GM12874 (cell line): Measurements from ENCODE around the gene MMP24OS.

Source experiments
- TF ChIP-seq, protein P1 (sequence below): IDR thresholded peaks from 2 replicates; pipeline ENCODE4 v1.5.1; 2011; ENCODE audit warnings: low read depth, mild to moderate bottlenecking, control low read depth, low read length, moderate library complexity; ENCODE audit not compliant: insufficient read depth

MMP24OS gene

DNA sequence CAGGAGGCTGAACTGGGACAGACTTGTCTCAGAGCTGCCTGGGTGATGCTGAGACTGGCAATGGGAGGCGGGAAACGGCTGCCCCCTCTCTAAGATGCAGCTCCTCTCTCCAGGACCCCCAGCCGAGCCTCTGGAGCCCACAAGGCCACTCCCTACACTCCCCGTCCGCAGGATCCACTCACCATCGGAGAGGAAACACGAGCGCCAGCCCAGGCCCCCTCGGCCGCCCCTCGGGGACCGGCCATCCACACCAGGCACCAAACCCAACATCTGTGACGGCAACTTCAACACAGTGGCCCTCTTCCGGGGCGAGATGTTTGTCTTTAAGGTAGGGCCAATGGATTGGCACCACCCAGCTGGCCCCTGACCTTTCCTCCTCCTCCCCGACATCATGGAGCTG lies 10.8 kb downstream of the MMP24OS start:
- TF ChIP-seq, protein P1, sequence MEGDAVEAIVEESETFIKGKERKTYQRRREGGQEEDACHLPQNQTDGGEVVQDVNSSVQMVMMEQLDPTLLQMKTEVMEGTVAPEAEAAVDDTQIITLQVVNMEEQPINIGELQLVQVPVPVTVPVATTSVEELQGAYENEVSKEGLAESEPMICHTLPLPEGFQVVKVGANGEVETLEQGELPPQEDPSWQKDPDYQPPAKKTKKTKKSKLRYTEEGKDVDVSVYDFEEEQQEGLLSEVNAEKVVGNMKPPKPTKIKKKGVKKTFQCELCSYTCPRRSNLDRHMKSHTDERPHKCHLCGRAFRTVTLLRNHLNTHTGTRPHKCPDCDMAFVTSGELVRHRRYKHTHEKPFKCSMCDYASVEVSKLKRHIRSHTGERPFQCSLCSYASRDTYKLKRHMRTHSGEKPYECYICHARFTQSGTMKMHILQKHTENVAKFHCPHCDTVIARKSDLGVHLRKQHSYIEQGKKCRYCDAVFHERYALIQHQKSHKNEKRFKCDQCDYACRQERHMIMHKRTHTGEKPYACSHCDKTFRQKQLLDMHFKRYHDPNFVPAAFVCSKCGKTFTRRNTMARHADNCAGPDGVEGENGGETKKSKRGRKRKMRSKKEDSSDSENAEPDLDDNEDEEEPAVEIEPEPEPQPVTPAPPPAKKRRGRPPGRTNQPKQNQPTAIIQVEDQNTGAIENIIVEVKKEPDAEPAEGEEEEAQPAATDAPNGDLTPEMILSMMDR, result no peak

DNA sequence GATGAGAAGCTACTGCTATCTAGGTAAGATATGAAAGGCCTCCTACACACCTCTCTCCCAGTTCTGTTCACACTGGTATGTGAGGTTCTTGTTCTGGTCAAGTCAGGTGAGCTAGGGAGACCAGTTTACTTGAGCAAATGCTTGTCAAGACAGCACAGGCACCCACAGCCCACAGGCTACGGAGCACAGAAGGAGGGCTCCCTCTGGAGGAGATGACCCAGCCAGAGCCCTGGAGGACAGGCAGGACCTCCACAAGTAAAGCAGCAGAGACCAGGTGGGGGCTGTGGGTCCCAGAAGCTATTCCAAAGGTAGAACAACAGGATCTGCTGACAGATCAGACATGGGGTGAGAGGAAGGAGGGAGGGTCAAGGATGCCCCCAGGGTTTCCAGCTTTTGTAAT lies 13.2 kb downstream of the MMP24OS start:
- TF ChIP-seq, protein P1, result no peak

DNA sequence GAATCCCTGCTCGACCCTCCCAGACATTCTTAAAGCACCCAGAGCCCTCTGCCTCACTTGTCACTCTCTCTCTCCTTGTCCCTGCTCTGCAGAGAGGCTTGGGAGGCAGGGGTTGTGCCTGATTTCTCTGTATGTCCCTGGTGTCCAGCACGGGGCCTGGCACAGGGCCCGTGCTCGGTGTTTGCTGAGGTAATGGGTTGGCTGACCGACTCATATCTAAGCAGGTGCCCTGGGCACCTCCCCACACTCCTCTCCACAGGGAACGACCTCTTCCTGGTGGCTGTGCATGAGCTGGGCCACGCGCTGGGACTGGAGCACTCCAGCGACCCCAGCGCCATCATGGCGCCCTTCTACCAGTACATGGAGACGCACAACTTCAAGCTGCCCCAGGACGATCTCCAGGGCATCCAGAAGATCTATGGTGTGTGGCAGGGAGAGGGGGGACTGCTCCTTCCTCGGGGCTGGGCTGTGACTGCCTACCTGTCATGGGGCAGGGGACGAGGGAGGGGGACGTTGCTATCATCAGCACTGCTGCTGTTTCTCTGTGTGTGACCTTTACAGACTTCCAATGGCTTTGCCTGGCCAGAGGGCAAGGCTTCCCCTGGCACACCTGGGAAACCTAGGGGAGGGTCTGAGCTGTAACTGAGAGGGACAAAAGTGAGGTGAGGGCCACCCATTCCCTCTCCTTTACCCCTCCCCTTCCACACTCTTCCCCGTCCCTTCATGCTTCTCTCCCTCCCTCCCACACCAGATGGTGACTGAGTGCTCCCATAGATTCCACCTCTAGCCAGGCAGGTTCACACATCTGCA lies 14.2 kb downstream of the MMP24OS start:
- TF ChIP-seq, protein P1, result no peak

DNA sequence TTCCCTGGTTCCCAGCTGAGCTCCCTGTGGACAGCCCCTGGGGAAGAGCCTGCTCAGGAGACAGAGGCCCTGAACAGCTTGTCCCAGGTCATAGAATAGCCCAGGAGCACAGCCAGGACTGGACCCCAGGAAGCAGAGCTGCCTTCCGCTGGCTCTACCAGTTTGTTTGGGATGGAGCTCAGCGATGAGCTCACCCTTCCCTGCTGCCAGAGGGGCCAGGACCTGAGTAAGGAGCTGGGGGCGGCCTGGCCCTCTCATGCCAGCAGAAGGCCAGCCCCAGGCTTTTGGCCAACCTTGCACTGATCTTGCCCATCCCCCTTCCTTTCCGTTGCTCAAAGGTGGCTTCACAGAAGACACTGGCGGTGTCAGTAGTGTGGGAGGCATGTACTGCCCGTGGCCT lies 17.5 kb downstream of the MMP24OS start:
- TF ChIP-seq, protein P1, result no peak

DNA sequence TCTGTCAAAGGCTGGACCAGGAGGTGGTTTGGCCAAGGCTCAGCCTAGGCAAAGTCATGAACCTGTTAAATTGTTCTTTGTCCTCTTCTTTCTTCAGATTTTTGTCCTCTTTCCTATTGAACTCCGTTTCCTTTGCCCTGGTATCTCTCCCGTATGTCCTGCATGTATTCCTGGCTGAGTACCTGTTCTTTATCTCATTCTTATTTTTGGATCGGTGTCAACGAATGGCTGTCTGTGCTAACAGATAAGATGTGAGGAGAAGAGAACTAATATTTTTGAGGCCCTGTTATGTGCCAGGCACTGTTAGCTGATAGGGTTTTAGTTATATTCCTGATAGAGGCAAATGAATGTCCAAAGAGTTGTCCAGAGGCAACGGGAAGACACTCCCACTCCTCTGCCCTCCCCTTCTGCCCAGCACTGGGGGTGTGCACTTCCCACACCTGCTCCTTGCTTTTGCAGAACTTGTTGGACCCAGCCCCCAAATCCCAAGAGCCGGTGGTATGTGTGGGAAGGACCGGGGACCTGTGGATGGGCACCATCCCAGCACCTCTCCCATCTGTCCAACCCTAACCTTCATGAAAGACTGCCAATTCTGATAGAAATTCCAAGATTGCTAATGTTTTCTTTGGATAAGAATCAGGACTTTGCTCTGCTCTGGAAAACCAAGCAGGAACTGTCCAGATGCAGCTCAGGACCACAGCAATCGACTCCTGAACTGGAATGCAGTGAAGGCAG lies 20.6 kb downstream of the MMP24OS start:
- TF ChIP-seq, protein P1, result no peak

DNA sequence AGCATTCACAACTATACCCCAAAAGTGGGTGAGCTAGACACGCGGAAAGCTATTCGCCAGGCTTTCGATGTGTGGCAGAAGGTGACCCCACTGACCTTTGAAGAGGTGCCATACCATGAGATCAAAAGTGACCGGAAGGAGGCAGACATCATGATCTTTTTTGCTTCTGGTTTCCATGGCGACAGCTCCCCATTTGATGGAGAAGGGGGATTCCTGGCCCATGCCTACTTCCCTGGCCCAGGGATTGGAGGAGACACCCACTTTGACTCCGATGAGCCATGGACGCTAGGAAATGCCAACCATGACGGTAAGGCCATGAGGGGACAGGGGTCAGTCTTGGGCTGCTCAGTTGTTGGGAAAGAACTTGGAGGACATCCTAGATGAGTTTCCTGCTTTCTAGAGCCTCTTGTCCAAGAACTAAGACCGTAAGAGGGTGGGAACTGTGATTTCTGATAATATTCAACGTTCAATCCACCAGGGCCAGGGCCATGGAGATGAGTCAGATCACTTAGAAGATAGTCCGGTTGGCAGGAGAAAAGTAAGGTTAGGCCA lies 23.4 kb downstream of the MMP24OS start:
- TF ChIP-seq, protein P1, result no peak

DNA sequence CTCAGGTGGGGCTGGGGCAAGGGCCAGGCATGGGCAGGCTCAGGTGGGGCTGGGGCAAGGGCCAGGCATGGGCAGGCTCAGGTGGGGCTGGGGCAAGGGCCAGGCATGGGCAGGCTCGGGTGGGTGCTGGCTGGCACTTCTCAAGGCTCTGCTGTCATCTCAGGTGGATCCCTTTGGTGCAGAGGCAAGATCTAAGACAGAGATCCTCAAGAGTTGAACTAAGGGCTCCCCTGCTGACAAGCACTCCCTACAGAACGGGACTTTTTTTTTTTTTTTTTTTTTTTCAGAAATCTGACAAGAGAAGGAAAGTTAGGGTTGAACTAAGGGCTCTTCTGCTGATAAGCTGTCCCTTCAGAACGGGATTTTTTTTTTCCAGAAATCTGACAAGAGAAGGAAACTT lies 24.9 kb downstream of the MMP24OS start:
- TF ChIP-seq, protein P1, result no peak
